SW480 (cell line): ENCODE results near the gene EEF1A2.
A peak's percentile ranks its signal among the peaks of the same experiment; 100 is the strongest.

ENCODE experiments used
- DNase-seq: peaks from one replicate; pipeline ENCODE4 v3.0.0-alpha.2; 2016; ENCODE audit warnings: low spot score

Gene EEF1A2

GRCh38 chr20:63469713-63470101 lies 29.2 kb downstream of the EEF1A2 start:
- no peak for DNase-seq

GRCh38 chr20:63469019-63469712 lies 29.7 kb downstream of the EEF1A2 start:
- no peak for DNase-seq

- no peak for DNase-seq
Observed at GRCh38 chr20:63468421-63468820, 30.5 kb downstream of the EEF1A2 start.

- no peak for DNase-seq
Observed at GRCh38 chr20:63467294-63468083, 31.4 kb downstream of the EEF1A2 start.

- no peak for DNase-seq
Observed at GRCh38 chr20:63466861-63467260, 32.0 kb downstream of the EEF1A2 start.

- DNase-seq, result no peak
Observed at GRCh38 chr20:63466250-63466825, 32.5 kb downstream of the EEF1A2 start.

- DNase-seq, result no peak
Observed at GRCh38 chr20:63465380-63466249, 33.3 kb downstream of the EEF1A2 start.

- DNase-seq, result no peak
Observed at GRCh38 chr20:63464289-63464635, 34.6 kb downstream of the EEF1A2 start.

GRCh38 chr20:63463400-63464288 lies 35.2 kb downstream of the EEF1A2 start:
- DNase-seq, result no peak

- DNase-seq, result no peak
Observed at GRCh38 chr20:63462244-63462643, 36.6 kb downstream of the EEF1A2 start.

GRCh38 chr20:63461104-63461763 lies 37.6 kb downstream of the EEF1A2 start:
- DNase-seq, result no peak

- DNase-seq, result no peak
Observed at GRCh38 chr20:63459070-63459380, 39.9 kb downstream of the EEF1A2 start.

- DNase-seq, result no peak
Observed at GRCh38 chr20:63458170-63459069, 40.5 kb downstream of the EEF1A2 start.

GRCh38 chr20:63457737-63458136 lies 41.1 kb downstream of the EEF1A2 start:
- peak; percentile 97 for DNase-seq

- no peak for DNase-seq
Observed at GRCh38 chr20:63456429-63457284, 42.2 kb downstream of the EEF1A2 start.

GRCh38 chr20:63455568-63455859 lies 43.4 kb downstream of the EEF1A2 start:
- no peak for DNase-seq

- DNase-seq, result no peak
Observed at GRCh38 chr20:63454731-63455567, 43.9 kb downstream of the EEF1A2 start.

- DNase-seq, result peak; percentile 50
Observed at GRCh38 chr20:63452821-63453523, 45.9 kb downstream of the EEF1A2 start.
